HCT116 (cell line): Measurements from ENCODE around the gene PAMR1. TPM values are rescaled to one million over a fixed set of nuclear protein-coding genes. Genes with fewer than 3 reads are reported as not detected.

Source experiments
- ATAC-seq: fragments of 200-7000 bp; cut with Tn5 transposase; 2 replicates; pipeline ENCODE4 v1.9.1; 2020; ENCODE audit warnings: mild to moderate bottlenecking, moderate library complexity
- BruUV-seq: library from RNA; stranded (reverse); fragments of 400-500 nt; replicated peaks from 2 replicates; lab custom pipeline; 2021; lab: Mats Ljungman, UMichigan
- CTCF ChIA-PET: fragments of 300-600 bp; sonication (Branson Sonifier 250); formaldehyde crosslinking; loops from one replicate; lab custom pipeline; 2021; ENCODE audit warnings: antibody characterized with exemption; lab: Charles Lee
- POLR2A ChIA-PET: fragments of 300-600, 350-600 bp; sonication (Branson Sonifier 250); formaldehyde crosslinking; loops from one replicate; lab custom pipeline; 2021; ENCODE audit warnings: antibody characterized with exemption; lab: Charles Lee
- RAD21 ChIA-PET, 2 experiments: fragments of 300-600 bp; sonication (Branson Sonifier 250); formaldehyde crosslinking; loops; one replicate each; lab custom pipeline; 2023; ENCODE audit warnings: low total read pairs in 2 of 2; ENCODE audit not compliant: uncharacterized antibody in 2 of 2, unreplicated experiment in 2 of 2, low non-redundant PET in 1 of 2; lab: Charles Lee
- DNase-seq: peaks from one replicate; pipeline ENCODE4 v3.0.0-alpha.2; 2010; ENCODE audit warnings: low read depth, low spot score
- H2AFZ ChIP-seq: fragments of 200-600 bp; shearing (Covaris generic), sonication (generic); 2 replicates; pipeline ENCODE4 v1.6.1; 2017; ENCODE audit warnings: low read depth, mixed run types, mixed read lengths, antibody characterized with exemption, low read length; ENCODE audit not compliant: poor library complexity, severe bottlenecking
- H3K27ac ChIP-seq: 2 replicates; pipeline ENCODE4 v1.5.1; 2012; ENCODE audit warnings: low read depth, low read length
- H3K27me3 ChIP-seq: fragments of 200-600 bp; sonication (generic); 2 replicates; pipeline ENCODE4 v1.6.1; 2016; ENCODE audit warnings: mixed run types, low read length, mixed read lengths; ENCODE audit not compliant: insufficient read depth
- H3K36me3 ChIP-seq, 2 experiments: fragments of 200-500 bp in 1 of 2; fragments of 200-600 bp in 1 of 2; sonication (Bioruptor generic) in 1 of 2; sonication (generic) in 1 of 2; 2 replicates each; pipeline versions ENCODE4 v1.5.1 to v1.6.1; 2014 to 2016; ENCODE audit warnings: low read length in 2 of 2, inconsistent platforms in 1 of 2, mixed read lengths in 1 of 2, mixed run types in 1 of 2; ENCODE audit not compliant: insufficient read depth in 2 of 2, control insufficient read depth in 1 of 2
- H3K4me1 ChIP-seq, 2 experiments: fragments of 200-600 bp in 1 of 2; sonication (generic) in 1 of 2; 2 replicates each; pipeline versions ENCODE4 v1.5.1 to v1.6.1; 2012 to 2017; ENCODE audit warnings: low read length in 2 of 2, inconsistent platforms in 1 of 2, mild to moderate bottlenecking in 1 of 2, mixed read lengths in 1 of 2, mixed run types in 1 of 2, moderate library complexity in 1 of 2; ENCODE audit not compliant: insufficient read depth in 2 of 2, control insufficient read depth in 1 of 2
- H3K4me2 ChIP-seq: fragments of 200-600 bp; sonication (generic); 2 replicates; pipeline ENCODE4 v1.6.1; 2017; ENCODE audit warnings: mixed run types, low read length, mixed read lengths
- H3K4me3 ChIP-seq, 2 experiments: fragments of 200-600 bp in 1 of 2; sonication (generic) in 1 of 2; replicated peaks in 1 of 2; 2 replicates each; pipeline ENCODE4 v1.5.1; 2011 to 2016; ENCODE audit warnings: low read length in 2 of 2, control low read depth in 1 of 2, low read depth in 1 of 2, mild to moderate bottlenecking in 1 of 2, mixed read lengths in 1 of 2, mixed run types in 1 of 2
- H3K79me2 ChIP-seq: fragments of 200-600 bp; sonication (generic); 2 replicates; pipeline ENCODE4 v1.6.1; 2017; ENCODE audit warnings: mild to moderate bottlenecking, mixed run types, low read length, moderate library complexity, mixed read lengths; ENCODE audit not compliant: insufficient read depth
- H3K9ac ChIP-seq: fragments of 200-600 bp; sonication (generic); 2 replicates; pipeline ENCODE4 v1.6.1; 2016; ENCODE audit warnings: low read length, mixed read lengths
- H3K9me2 ChIP-seq: fragments of 200-600 bp; sonication (generic), shearing (Covaris generic); 2 replicates; pipeline ENCODE4 v1.6.1; 2017; ENCODE audit warnings: mixed run types, mild to moderate bottlenecking, moderate library complexity; ENCODE audit not compliant: insufficient read depth
- H3K9me3 ChIP-seq, 2 experiments: fragments of 200-500 bp in 1 of 2; fragments of 200-600 bp in 1 of 2; sonication (Bioruptor generic) in 1 of 2; sonication (generic) in 1 of 2; 2 replicates each; pipeline ENCODE4 v1.6.1; 2014 to 2017; ENCODE audit warnings: low read length in 2 of 2, mixed read lengths in 2 of 2, inconsistent platforms in 1 of 2, low read depth in 1 of 2, mild to moderate bottlenecking in 1 of 2, mixed run types in 1 of 2, moderate library complexity in 1 of 2; ENCODE audit not compliant: control insufficient read depth in 1 of 2, insufficient read depth in 1 of 2
- H4K20me1 ChIP-seq: fragments of 200-600 bp; sonication (generic), shearing (Covaris generic); 2 replicates; pipeline ENCODE4 v1.6.1; 2017; ENCODE audit warnings: mixed run types, mild to moderate bottlenecking, moderate library complexity; ENCODE audit not compliant: insufficient read depth
- CBX3 ChIP-seq: IDR thresholded peaks from 2 replicates; pipeline ENCODE4 v1.6.1; 2012; ENCODE audit warnings: low read depth
- FOSL1 ChIP-seq: IDR thresholded peaks from 2 replicates; pipeline ENCODE4 v1.6.1; 2012; ENCODE audit warnings: low read depth
- POLR2AphosphoS5 ChIP-seq: IDR thresholded peaks from 2 replicates; pipeline ENCODE4 v1.6.1; 2011; ENCODE audit warnings: mild to moderate bottlenecking, low read depth, low read length, moderate library complexity
- SP1 ChIP-seq: IDR thresholded peaks from 2 replicates; pipeline ENCODE4 v1.6.1; 2012; ENCODE audit warnings: low read depth
- SRF ChIP-seq: IDR thresholded peaks from 2 replicates; pipeline ENCODE4 v1.6.1; 2012; ENCODE audit warnings: low read depth
- ZFX ChIP-seq: fragments of 450-650 bp; IDR thresholded peaks from 2 replicates; pipeline ENCODE4 v1.6.1; 2017
- ZNF274 ChIP-seq: fragments of 200-500 bp; sonication (Bioruptor generic); IDR thresholded peaks from 2 replicates; pipeline ENCODE4 v1.6.1; 2014; ENCODE audit warnings: mild to moderate bottlenecking, low read depth, low read length, inconsistent platforms
- intact Hi-C: fragments of 100-400 bp; cut with micrococcal nuclease; formaldehyde crosslinking; loops from 2 replicates; pipeline ENCODE4 v1.10.0; 2022
- total RNA-seq: library from RNA; stranded (reverse); gene quantifications from one replicate; pipeline ENCODE4 v1.2.1, GENCODE V29; 2021; ENCODE audit not compliant: unreplicated experiment
- TF ChIP-seq, protein P1 (sequence below): IDR thresholded peaks from 2 replicates; pipeline ENCODE4 v1.6.1; 2012
- TF ChIP-seq, protein P2 (sequence below): IDR thresholded peaks from 2 replicates; pipeline ENCODE4 v1.6.1; 2012
- TF ChIP-seq, protein P3 (sequence below): IDR thresholded peaks from 2 replicates; pipeline ENCODE4 v1.6.1; 2012; ENCODE audit warnings: low read depth

The PAMR1 gene
- total RNA-seq, 1 experiment from 2014 or later = not detected

DNA sequence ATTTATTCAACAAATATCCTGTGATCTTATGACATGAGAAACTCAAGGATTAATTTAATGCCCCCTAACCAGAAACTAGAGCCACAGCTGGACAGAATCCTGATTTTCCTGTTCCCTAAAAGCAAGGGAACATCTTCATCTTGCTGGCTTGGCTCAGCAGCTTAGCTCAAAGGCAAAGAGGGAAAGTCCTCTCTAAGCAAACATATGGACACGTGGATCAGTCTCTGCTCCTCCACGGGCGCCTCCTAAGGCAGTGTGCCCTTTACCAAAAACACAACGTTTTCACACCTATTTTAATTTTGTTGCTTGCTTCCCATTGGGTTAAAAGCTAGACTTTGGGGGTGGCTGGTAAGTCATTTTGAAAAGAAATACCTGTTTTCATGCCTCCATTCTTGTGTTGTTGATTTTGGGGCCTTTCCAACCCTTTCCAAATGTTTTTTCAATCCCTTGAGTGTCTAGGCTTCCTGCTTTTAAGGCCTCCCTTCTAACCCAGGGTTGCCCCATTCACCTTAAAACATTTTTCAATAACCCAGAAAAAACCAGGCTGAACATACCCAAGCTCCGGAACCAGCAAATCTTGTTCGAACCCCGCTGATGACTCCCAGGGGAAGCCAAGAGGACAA, 121.5 kb downstream of the PAMR1 start:
- no TSS peak for BruUV-seq
- TF ChIP-seq CBX3 (no peak), SRF (no peak)
- Histone ChIP-seq H3K9me2 (no peaks in the 10 kb centered on the region), H3K79me2 (no peaks in the 10 kb centered on the region), H2AFZ (peak overlapping the region; percentile 87), H3K36me3 (no peaks in the 10 kb centered on the region), H3K4me1 (peaks cover 0 to 7% of the 10 kb centered on the region in 2 experiments; a peak in 2 of 4 replicates), H4K20me1 (no peaks in the 10 kb centered on the region), H3K27me3 (no peaks in the 10 kb centered on the region), H3K27ac (no peak overlapping the region), H3K4me2 (peak overlapping the region; percentile 57; the same call in 1 of the 2 replicates), H3K9me3 (no peaks in the 10 kb centered on the region), H3K9ac (no peak overlapping the region), H3K4me3 (no peak overlapping the region)
- RAD21 ChIA-PET = no interaction called here
- CTCF ChIA-PET = interaction anchor here (1.0 to 1.3 kb wide), 3 partner anchors 9 to 505 kb away, joined by 3 to 4 read pairs (median 3); no protein-coding TSS in a partner anchor
- no peak for DNase-seq
- POLR2A ChIA-PET = no interaction called here
- ATAC-seq = no peak
- intact Hi-C loops = no loop called here

DNA sequence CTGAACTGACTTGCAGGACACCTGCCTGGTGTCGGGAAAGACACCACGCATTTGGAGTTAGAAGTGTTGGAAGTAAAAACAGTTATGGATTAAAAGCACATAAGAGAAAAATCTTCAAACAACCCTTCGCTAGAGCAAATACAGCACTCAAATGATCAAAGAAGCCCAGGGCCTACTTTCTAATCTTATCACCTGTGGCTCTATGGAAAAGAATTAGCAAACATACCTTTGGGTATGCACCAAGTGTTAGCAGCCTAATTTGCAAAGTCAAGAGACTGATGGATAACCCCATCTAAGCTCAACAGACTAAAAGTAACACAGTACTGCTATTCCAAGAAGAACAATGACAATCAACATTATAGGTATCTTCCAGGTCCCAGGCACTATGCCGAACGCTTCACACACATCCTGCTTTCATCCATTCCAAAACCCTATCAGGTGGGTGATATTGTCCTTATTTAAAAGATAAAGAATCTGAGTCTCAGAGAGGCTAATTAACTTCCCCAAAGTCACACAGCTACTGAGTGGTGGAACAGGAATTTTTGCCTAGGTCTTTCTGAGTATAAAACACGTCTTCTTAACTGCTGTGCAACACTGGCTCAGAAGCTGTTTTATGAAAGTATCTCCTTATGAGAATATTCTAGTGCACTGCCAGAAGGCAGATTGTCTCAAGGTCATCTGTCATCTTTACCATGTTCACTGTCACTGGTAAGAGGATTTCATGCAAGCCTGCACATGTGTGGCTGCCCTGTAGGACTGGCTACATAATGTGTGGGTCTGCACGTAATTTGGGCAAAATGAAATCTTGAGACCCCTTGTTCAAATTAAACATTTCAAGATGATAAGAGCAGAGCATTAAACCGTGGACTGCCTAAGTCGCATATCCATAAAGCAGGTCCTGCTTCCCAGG, 122.4 kb downstream of the PAMR1 start:
- no peaks in the 10 kb centered on the region for H4K20me1 ChIP-seq
- no peak overlapping the region for H2AFZ ChIP-seq
- H3K36me3 ChIP-seq = no peaks in the 10 kb centered on the region
- H3K9me2 ChIP-seq = no peaks in the 10 kb centered on the region
- TF ChIP-seq POLR2AphosphoS5 = no peak
- no peak for TF ChIP-seq ZFX
- TF ChIP-seq, protein P1, sequence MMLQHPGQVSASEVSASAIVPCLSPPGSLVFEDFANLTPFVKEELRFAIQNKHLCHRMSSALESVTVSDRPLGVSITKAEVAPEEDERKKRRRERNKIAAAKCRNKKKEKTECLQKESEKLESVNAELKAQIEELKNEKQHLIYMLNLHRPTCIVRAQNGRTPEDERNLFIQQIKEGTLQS = no peak
- no peak for TF ChIP-seq SP1
- TF ChIP-seq, protein P2, sequence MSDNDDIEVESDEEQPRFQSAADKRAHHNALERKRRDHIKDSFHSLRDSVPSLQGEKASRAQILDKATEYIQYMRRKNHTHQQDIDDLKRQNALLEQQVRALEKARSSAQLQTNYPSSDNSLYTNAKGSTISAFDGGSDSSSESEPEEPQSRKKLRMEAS = no peak
- TF ChIP-seq, protein P3, sequence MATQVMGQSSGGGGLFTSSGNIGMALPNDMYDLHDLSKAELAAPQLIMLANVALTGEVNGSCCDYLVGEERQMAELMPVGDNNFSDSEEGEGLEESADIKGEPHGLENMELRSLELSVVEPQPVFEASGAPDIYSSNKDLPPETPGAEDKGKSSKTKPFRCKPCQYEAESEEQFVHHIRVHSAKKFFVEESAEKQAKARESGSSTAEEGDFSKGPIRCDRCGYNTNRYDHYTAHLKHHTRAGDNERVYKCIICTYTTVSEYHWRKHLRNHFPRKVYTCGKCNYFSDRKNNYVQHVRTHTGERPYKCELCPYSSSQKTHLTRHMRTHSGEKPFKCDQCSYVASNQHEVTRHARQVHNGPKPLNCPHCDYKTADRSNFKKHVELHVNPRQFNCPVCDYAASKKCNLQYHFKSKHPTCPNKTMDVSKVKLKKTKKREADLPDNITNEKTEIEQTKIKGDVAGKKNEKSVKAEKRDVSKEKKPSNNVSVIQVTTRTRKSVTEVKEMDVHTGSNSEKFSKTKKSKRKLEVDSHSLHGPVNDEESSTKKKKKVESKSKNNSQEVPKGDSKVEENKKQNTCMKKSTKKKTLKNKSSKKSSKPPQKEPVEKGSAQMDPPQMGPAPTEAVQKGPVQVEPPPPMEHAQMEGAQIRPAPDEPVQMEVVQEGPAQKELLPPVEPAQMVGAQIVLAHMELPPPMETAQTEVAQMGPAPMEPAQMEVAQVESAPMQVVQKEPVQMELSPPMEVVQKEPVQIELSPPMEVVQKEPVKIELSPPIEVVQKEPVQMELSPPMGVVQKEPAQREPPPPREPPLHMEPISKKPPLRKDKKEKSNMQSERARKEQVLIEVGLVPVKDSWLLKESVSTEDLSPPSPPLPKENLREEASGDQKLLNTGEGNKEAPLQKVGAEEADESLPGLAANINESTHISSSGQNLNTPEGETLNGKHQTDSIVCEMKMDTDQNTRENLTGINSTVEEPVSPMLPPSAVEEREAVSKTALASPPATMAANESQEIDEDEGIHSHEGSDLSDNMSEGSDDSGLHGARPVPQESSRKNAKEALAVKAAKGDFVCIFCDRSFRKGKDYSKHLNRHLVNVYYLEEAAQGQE = no peak
- no peak for TF ChIP-seq ZNF274
- TF ChIP-seq FOSL1 = no peak
- TF ChIP-seq, all 23 proteins: peak for 0
- H3K9ac ChIP-seq = no peak overlapping the region
- ATAC-seq (no peak), DNase-seq (no peak)
- H3K27ac ChIP-seq = no peak overlapping the region
- ChIA-PET POLR2A (no interaction called here), RAD21 (no interaction called here), CTCF (interaction anchor here (1.0 to 1.3 kb wide), 2 partner anchors 10 to 476 kb away, joined by 3 read pairs; no protein-coding TSS in a partner anchor)
- no TSS peak for BruUV-seq
- H3K79me2 ChIP-seq = no peaks in the 10 kb centered on the region
- no peak overlapping the region for H3K4me2 ChIP-seq
- intact Hi-C loops = no loop called here
- no peaks in the 10 kb centered on the region for H3K27me3 ChIP-seq
- peaks cover 0 to 7% of the 10 kb centered on the region in 2 experiments; a peak in 2 of 4 replicates for H3K4me1 ChIP-seq
- H3K9me3 ChIP-seq = no peaks in the 10 kb centered on the region
- no peak overlapping the region for H3K4me3 ChIP-seq
